GM12878 (cell line): ENCODE data around the gene C19orf44. TPM values are rescaled to one million over a fixed set of nuclear protein-coding genes. Genes with fewer than 3 reads are reported as not detected.
A peak's percentile ranks its signal among the peaks of the same experiment; 100 is the strongest.

Source experiments
- ATAC-seq: fragments of 200-7000 bp; cut with Tn5 transposase; 3 replicates; pipeline ENCODE4 v1.9.1; 2020; ENCODE audit warnings: mild to moderate bottlenecking, moderate library complexity
- BruUV-seq: library from RNA; stranded (reverse); fragments of 400-500 nt; replicated peaks from 2 replicates; lab custom pipeline; 2021; lab: Mats Ljungman, UMichigan
- CTCF ChIA-PET: fragments of 300-600 bp; sonication (Branson Sonifier 250); formaldehyde crosslinking; extraction: SDS; loops from one replicate; lab custom pipeline; 2021; ENCODE audit warnings: inconsistent platforms; lab: Yijun Ruan, JAX
- POLR2A ChIA-PET: fragments of 350-600 bp; formaldehyde crosslinking; extraction: SDS; loops from one replicate; lab custom pipeline; 2021; ENCODE audit warnings: inconsistent platforms; lab: Charles Lee
- RAD21 ChIA-PET: fragments of 300-600 bp; sonication (Branson Sonifier 250); formaldehyde crosslinking; loops from one replicate; lab custom pipeline; 2023; ENCODE audit warnings: antibody characterized with exemption; ENCODE audit not compliant: unreplicated experiment; lab: Charles Lee
- SMC1A ChIA-PET: fragments of 300-600 bp; sonication (Branson Sonifier 250); formaldehyde crosslinking; loops from one replicate; lab custom pipeline; 2023; ENCODE audit not compliant: unreplicated experiment, uncharacterized antibody; lab: Charles Lee
- DNase-seq: peaks from one replicate; pipeline ENCODE4 v3.0.0-alpha.2; 2011; ENCODE audit warnings: low read depth, low spot score
- FAIRE-seq: peaks from 3 replicates; lab custom pipeline; 2011; peaks lifted over from hg19 to GRCh38; lab: Jason Lieb, UNC
- H2AFZ ChIP-seq: 2 replicates; pipeline ENCODE4 v1.6.0; 2011; ENCODE audit warnings: low read depth, low read length, control low read depth; ENCODE audit not compliant: control insufficient read depth
- H3K27ac ChIP-seq: 2 replicates; pipeline ENCODE4 v1.5.1; 2011; ENCODE audit warnings: control low read depth; ENCODE audit not compliant: control insufficient read depth, insufficient read depth
- H3K27me3 ChIP-seq, 2 experiments: replicated peaks in 1 of 2; 2 replicates each; pipeline versions ENCODE4 v1.6.0 to v1.6.1; 2011; ENCODE audit warnings: low read length in 1 of 2; ENCODE audit not compliant: control insufficient read depth in 2 of 2, insufficient read depth in 2 of 2
- H3K36me3 ChIP-seq, 2 experiments: 2 replicates each; pipeline ENCODE4 v1.5.1; 2011; ENCODE audit warnings: low read length in 1 of 2; ENCODE audit not compliant: control insufficient read depth in 2 of 2, insufficient read depth in 2 of 2
- H3K4me1 ChIP-seq: 2 replicates; pipeline ENCODE4 v1.6.1; 2011; ENCODE audit warnings: mild to moderate bottlenecking, low read length, moderate library complexity, mixed read lengths; ENCODE audit not compliant: control insufficient read depth, insufficient read depth
- H3K4me2 ChIP-seq: 2 replicates; pipeline ENCODE4 v1.6.0; 2011; ENCODE audit warnings: control low read depth; ENCODE audit not compliant: control insufficient read depth, insufficient read depth
- H3K4me3 ChIP-seq: fragments of 200-600 bp; sonication (generic); 2 replicates; pipeline ENCODE4 v1.5.1; 2016
- H3K79me2 ChIP-seq: 2 replicates; pipeline ENCODE4 v1.6.0; 2011; ENCODE audit warnings: low read length; ENCODE audit not compliant: control insufficient read depth, insufficient read depth
- H3K9ac ChIP-seq: 2 replicates; pipeline ENCODE4 v1.8.0; 2011; ENCODE audit warnings: low read length, control low read depth, mixed read lengths; ENCODE audit not compliant: control insufficient read depth, insufficient read depth
- H3K9me3 ChIP-seq: replicated peaks from 3 replicates; pipeline ENCODE4 v1.5.1; 2011; ENCODE audit warnings: mild to moderate bottlenecking, low read length; ENCODE audit not compliant: control insufficient read depth, insufficient read depth
- H4K20me1 ChIP-seq: 2 replicates; pipeline ENCODE4 v1.6.0; 2011; ENCODE audit not compliant: control insufficient read depth, insufficient read depth
- BACH1 ChIP-seq: fragments of 450-650 bp; IDR thresholded peaks from 2 replicates; pipeline ENCODE4 v1.6.1; 2017; ENCODE audit warnings: mild to moderate bottlenecking, borderline replicate concordance
- BCL3 ChIP-seq: IDR thresholded peaks from 2 replicates; pipeline ENCODE4 v1.6.1; 2011; ENCODE audit warnings: borderline replicate concordance, low read depth, mild to moderate bottlenecking, moderate library complexity, low read length; ENCODE audit not compliant: insufficient read depth, poor library complexity, severe bottlenecking
- E4F1 ChIP-seq: fragments of 450-650 bp; IDR thresholded peaks from 2 replicates; pipeline ENCODE4 v1.6.1; 2018; ENCODE audit warnings: borderline replicate concordance, mild to moderate bottlenecking; ENCODE audit not compliant: partially characterized antibody
- ESRRA ChIP-seq: IDR thresholded peaks from 2 replicates; pipeline ENCODE4 v1.6.1; 2012; ENCODE audit warnings: mild to moderate bottlenecking, low read length, improper control_type of control experiment
- GABPA ChIP-seq: IDR thresholded peaks from 2 replicates; pipeline ENCODE4 v1.6.1; 2014; ENCODE audit warnings: antibody characterized with exemption, low read depth, mild to moderate bottlenecking, inconsistent platforms
- GATAD2B ChIP-seq: fragments of 450-650 bp; conservative IDR thresholded peaks from 2 replicates; pipeline ENCODE4 v1.6.1; 2017; ENCODE audit warnings: low read depth, mild to moderate bottlenecking, moderate library complexity
- POLR2AphosphoS5 ChIP-seq: IDR thresholded peaks from 2 replicates; pipeline ENCODE4 v1.6.1; 2011; ENCODE audit warnings: mild to moderate bottlenecking, low read length, inconsistent platforms
- RAD21 ChIP-seq: IDR thresholded peaks from 2 replicates; pipeline ENCODE4 v1.6.1; 2011; ENCODE audit warnings: mild to moderate bottlenecking, low read depth, low read length, moderate library complexity; ENCODE audit not compliant: insufficient read depth
- RUNX3 ChIP-seq: IDR thresholded peaks from 2 replicates; pipeline ENCODE4 v1.6.1; 2012; ENCODE audit warnings: low read length, inconsistent platforms
- SIN3A ChIP-seq: IDR thresholded peaks from 2 replicates; pipeline ENCODE4 v1.6.1; 2012; ENCODE audit warnings: low read depth, low read length, improper control_type of control experiment
- SMAD5 ChIP-seq: IDR thresholded peaks from 2 replicates; pipeline ENCODE4 v1.6.1; 2016; ENCODE audit warnings: antibody characterized with exemption, low read depth
- STAT3 ChIP-seq: IDR thresholded peaks from 2 replicates; pipeline ENCODE4 v1.6.1; 2011; ENCODE audit warnings: low read depth, low read length, improper control_type of control experiment
- WGBS: methylation state at CpG from one replicate; pipeline ENCODE4 v1.1.6; 2016; ENCODE audit warnings: low lambda C conversion rate; ENCODE audit not compliant: insufficient replicate concordance, insufficient coverage; ENCODE audit errors: missing lambda C conversion rate; 5-methylcytosine and 5-hydroxymethylcytosine counted together
- in situ Hi-C: fragments of 300-500 bp; cut with MboI; formaldehyde crosslinking; loops from 9 replicates; pipeline ENCODE4 v1.14.3; 2018; ENCODE audit warnings: mixed read lengths
- intact Hi-C: fragments of 100-400 bp; cut with micrococcal nuclease; formaldehyde crosslinking; loops from one replicate; pipeline ENCODE4 v1.14.2; 2022; ENCODE audit not compliant: unreplicated experiment
- polyA plus RNA-seq, 11 experiments: library from polyadenylated mRNA; depleted of rRNA in 4 of 11; unstranded in 6 of 11; stranded (reverse) in 5 of 11; fragments of >200 nt; fragmentation: Nextera tagmentation in 4 of 11; fragmentation: Illumina TruSeq in 1 of 11; extraction: Ambion mirVana in 4 of 11; extraction: Trizol in 1 of 11; gene quantifications; 1 replicate in 1 of 11; 2 replicates in 10 of 11; pipeline versions ENCODE4 v1.2.1 to v1.2.3, GENCODE V29; 2011 to 2016; ENCODE audit warnings: inconsistent platforms in 2 of 11, missing spikeins in 2 of 11, low read depth in 1 of 11
- total RNA-seq, 4 experiments: library from RNA; depleted of rRNA in 3 of 4; stranded (reverse); fragments of >200 nt in 3 of 4; fragmentation: Illumina TruSeq in 1 of 4; extraction: Trizol in 1 of 4; gene quantifications; 2 replicates each; pipeline versions ENCODE4 v1.2.1 to v1.2.3, GENCODE V29; 2013 to 2021

Gene C19orf44
- total and polyA plus RNA-seq, 10 of the 15 experiments (the other 5 are each of a cell fraction or from before 2014, with no cell fraction given): 0.26 to 5.2 (median 3.6) TPM

GRCh38 chr19:16497042-16497441, 848 bp downstream of the C19orf44 start:
- SMC1A ChIA-PET: interaction anchor here (0.6 to 3.0 kb wide), 4 partner anchors 10 to 624 kb away, joined by 3 to 11 read pairs (median 4); no protein-coding TSS in a partner anchor
- no peak overlapping the region for H2AFZ ChIP-seq
- H3K4me1 ChIP-seq: peaks cover 3% of the 10 kb centered on the region; the same call in 1 of the 2 replicates
- no TSS peak for BruUV-seq
- no peaks in the 10 kb centered on the region for H3K9me3 ChIP-seq
- in situ Hi-C loops: no loop called here
- peak overlapping the region; percentile 80; the same call in 1 of the 2 replicates for H3K4me3 ChIP-seq
- CTCF ChIA-PET: interaction anchor here (0.6 to 1.6 kb wide), 3 partner anchors 55 to 1950 kb away, joined by 3 to 8 read pairs (median 3); no protein-coding TSS in a partner anchor
- ATAC-seq: no peak
- peak overlapping the region; percentile 93 for H3K4me2 ChIP-seq
- H3K27me3 ChIP-seq: no peaks in the 10 kb centered on the region
- peaks cover 0 to 4% of the 10 kb centered on the region in 2 experiments; a peak in 1 of 4 replicates for H3K36me3 ChIP-seq
- intact Hi-C loops: loop anchor here (2.0 kb wide), 1 partner anchor 52 kb away; no protein-coding TSS in a partner anchor
- peak; percentile 81 for FAIRE-seq
- POLR2A ChIA-PET: interaction anchor here (1.0 to 2.0 kb wide), 3 partner anchors 19 to 77 kb away, joined by 3 to 8 read pairs (median 3); no protein-coding TSS in a partner anchor
- 80% methylated on average over 11 of the region's 12 CpGs for WGBS
- RAD21 ChIA-PET: interaction anchor here (1.4 to 1.6 kb wide), 3 partner anchors 41 to 114 kb away, joined by 4 read pairs; no protein-coding TSS in a partner anchor
- H4K20me1 ChIP-seq: no peaks in the 10 kb centered on the region
- TF ChIP-seq GABPA (no peak), BACH1 (no peak), RUNX3 (no peak), SMAD5 (no peak)
- TF ChIP-seq, all 136 proteins: peak for 0
- DNase-seq: no peak
- Histone ChIP-seq H3K27ac (no peak overlapping the region), H3K79me2 (peaks cover 10% of the 10 kb centered on the region), H3K9ac (peak overlapping the region; percentile 60)

- ChIA-PET RAD21 (no interaction called here), POLR2A (interaction anchor here (0.6 kb wide), 2 partner anchors 26 to 53 kb away, joined by 4 to 7 read pairs; no protein-coding TSS in a partner anchor), CTCF (no interaction called here), SMC1A (interaction anchor here (1.6 to 3.0 kb wide), 2 partner anchors 11 to 27 kb away, joined by 4 to 11 read pairs; no protein-coding TSS in a partner anchor)
- 89% methylated on average over 6 of the region's 6 CpGs for WGBS
- no peak overlapping the region for H3K27ac ChIP-seq
- H3K4me1 ChIP-seq: peaks cover 3% of the 10 kb centered on the region; the same call in 1 of the 2 replicates
- BruUV-seq: no TSS peak
- no peak overlapping the region for H2AFZ ChIP-seq
- H3K4me3 ChIP-seq: no peak overlapping the region
- DNase-seq (no peak), FAIRE-seq (no peak), ATAC-seq (no peak)
- H3K9ac ChIP-seq: no peak overlapping the region
- H4K20me1 ChIP-seq: no peaks in the 10 kb centered on the region
- peak overlapping the region; percentile 25; the same call in 1 of the 2 replicates for H3K4me2 ChIP-seq
- H3K27me3 ChIP-seq: no peaks in the 10 kb centered on the region
- intact Hi-C loops (loop anchor here (2.0 kb wide), 1 partner anchor 53 kb away; no protein-coding TSS in a partner anchor), in situ Hi-C loops (no loop called here)
- H3K36me3 ChIP-seq: peaks cover 0 to 4% of the 10 kb centered on the region in 2 experiments; a peak in 1 of 4 replicates
- H3K9me3 ChIP-seq: no peaks in the 10 kb centered on the region
- peaks cover 10% of the 10 kb centered on the region for H3K79me2 ChIP-seq
- TF ChIP-seq GATAD2B (no peak), SIN3A (no peak), RAD21 (no peak), BCL3 (no peak), POLR2AphosphoS5 (no peak), STAT3 (no peak), E4F1 (no peak), ESRRA (no peak)
Measured at GRCh38 chr19:16497837-16498236, 1.6 kb downstream of the C19orf44 start.
